Peyer's patch (tissue), 4 donors: ENCODE measurements around the gene DNMT3A. TPM values are rescaled to one million over a fixed set of nuclear protein-coding genes. Genes with fewer than 3 reads are reported as not detected.
"Not testable (repeated sequence)": the region's sequence is repeated elsewhere in the genome, so short reads cannot be mapped to it uniquely, and the experiment has no call there.

Source experiments
- DNase-seq, 3 donors: peaks; one replicate each; pipeline ENCODE4 v3.0.0-alpha.2; 2017 to 2019
- H3K27ac ChIP-seq, 4 donors: fragments of 200-600 bp; sonication (generic); one replicate each; pipeline ENCODE4 v1.5.1; 2016 to 2019
- H3K27me3 ChIP-seq, 2 donors: fragments of 200-600 bp; sonication (generic); one replicate each; pipeline ENCODE4 v1.5.1; 2019
- H3K36me3 ChIP-seq, 3 donors: fragments of 200-600 bp; sonication (generic); one replicate each; pipeline ENCODE4 v1.5.1; 2016 to 2019
- H3K4me1 ChIP-seq, 4 donors: fragments of 200-600 bp; sonication (generic); one replicate each; pipeline ENCODE4 v1.5.1; 2016 to 2019
- H3K4me3 ChIP-seq, 4 donors: fragments of 200-600 bp; sonication (generic); 1 replicate in 3 of 4; 2 replicates in 1 of 4; pipeline ENCODE4 v1.5.1; 2016 to 2019; ENCODE audit warnings: mild to moderate bottlenecking in 1 of 4
- H3K9me3 ChIP-seq, 4 donors: fragments of 200-600 bp; sonication (generic); one replicate each; pipeline ENCODE4 v1.5.1; 2016 to 2019; ENCODE audit warnings: mild to moderate bottlenecking in 1 of 4
- POLR2A ChIP-seq, 2 donors: fragments of 450-650 bp; IDR thresholded peaks; one replicate each; pipeline ENCODE4 v1.5.1; 2017; ENCODE audit warnings: antibody characterized with exemption in 2 of 2, mild to moderate bottlenecking in 2 of 2, moderate library complexity in 2 of 2
- total RNA-seq, 4 donors: library from RNA; depleted of rRNA; stranded (reverse); fragments of >200 nt; gene quantifications; one replicate each; pipeline ENCODE4 v1.1.0, GENCODE V29; 2016
- TF ChIP-seq, protein P1 (sequence below), 6 experiments: fragments of 450-650 bp in 4 of 6; fragments of 200-600 bp in 2 of 6; sonication (generic) in 1 of 6; IDR thresholded peaks; one replicate each; pipeline ENCODE4 v1.5.1; 2017 to 2019; ENCODE audit warnings: antibody characterized with exemption in 6 of 6, mild to moderate bottlenecking in 3 of 6, moderate library complexity in 1 of 6

Gene DNMT3A
- total RNA-seq, 4 donors from 2014 or later: 10.7 to 126 (median 27.7) TPM

DNA sequence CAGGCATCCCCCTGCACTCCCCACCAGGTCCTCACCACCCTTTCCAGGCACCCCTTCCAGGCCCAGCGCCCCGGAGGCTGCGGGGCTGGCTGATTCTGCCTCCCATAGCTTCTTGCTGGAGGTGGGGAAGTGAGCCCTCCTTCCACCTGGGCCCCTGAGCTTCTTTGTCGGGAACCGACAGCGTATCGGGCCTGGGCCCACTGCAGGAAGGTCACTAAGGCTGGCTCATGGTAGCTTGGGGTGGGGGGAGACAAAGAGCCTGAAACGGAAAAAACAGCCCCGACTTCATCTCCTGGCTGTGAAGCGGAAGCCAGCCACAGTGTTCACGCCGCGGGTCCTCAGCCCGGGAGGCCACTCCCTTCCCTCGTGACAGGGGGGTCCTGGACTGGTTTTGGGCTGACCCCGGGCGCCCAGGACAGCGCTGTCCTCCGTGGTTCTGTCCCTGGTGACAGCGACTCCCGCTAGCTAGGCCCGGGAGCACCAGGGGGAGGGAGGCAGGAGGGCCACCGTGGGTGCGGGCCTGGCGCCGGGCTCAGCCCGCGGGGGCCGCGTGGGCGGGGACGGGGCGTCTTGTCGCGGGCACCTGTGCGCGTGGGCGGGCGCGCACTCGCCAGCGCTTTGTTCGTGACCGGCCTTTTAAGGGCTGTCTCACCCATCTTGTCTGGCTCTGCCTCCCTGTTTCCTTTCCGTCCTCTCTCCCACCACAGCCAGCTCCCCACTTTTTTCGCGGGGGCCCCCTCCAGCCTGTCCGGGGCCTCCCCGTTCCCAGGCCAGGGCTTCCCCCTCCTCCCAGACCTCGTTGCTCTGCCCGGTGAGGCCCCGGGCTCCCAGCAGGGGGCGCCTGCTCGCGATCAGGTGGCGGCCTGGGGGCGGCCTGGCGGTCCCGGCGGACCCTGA is 64.9 kb downstream of the DNMT3A start:
- peaks cover 0 to 4% (median 0%) of the 10 kb centered on the region in 3 donors for H3K36me3 ChIP-seq
- peak; percentile 62 to 80 (median 73) for DNase-seq
- peak overlapping the region; percentile 82 to 90 (median 85) for H3K27ac ChIP-seq
- no peaks in the 10 kb centered on the region for H3K27me3 ChIP-seq
- H3K4me1 ChIP-seq: peaks cover 0 to 54% (median 40%) of the 10 kb centered on the region in 4 donors
- H3K9me3 ChIP-seq: no peaks in the 10 kb centered on the region
- peak overlapping the region; percentile 36 to 48 (median 46) for H3K4me3 ChIP-seq
- TF ChIP-seq POLR2A (IDR thresholded peaks at IDR 0.05): no peak
- TF ChIP-seq, protein P1, sequence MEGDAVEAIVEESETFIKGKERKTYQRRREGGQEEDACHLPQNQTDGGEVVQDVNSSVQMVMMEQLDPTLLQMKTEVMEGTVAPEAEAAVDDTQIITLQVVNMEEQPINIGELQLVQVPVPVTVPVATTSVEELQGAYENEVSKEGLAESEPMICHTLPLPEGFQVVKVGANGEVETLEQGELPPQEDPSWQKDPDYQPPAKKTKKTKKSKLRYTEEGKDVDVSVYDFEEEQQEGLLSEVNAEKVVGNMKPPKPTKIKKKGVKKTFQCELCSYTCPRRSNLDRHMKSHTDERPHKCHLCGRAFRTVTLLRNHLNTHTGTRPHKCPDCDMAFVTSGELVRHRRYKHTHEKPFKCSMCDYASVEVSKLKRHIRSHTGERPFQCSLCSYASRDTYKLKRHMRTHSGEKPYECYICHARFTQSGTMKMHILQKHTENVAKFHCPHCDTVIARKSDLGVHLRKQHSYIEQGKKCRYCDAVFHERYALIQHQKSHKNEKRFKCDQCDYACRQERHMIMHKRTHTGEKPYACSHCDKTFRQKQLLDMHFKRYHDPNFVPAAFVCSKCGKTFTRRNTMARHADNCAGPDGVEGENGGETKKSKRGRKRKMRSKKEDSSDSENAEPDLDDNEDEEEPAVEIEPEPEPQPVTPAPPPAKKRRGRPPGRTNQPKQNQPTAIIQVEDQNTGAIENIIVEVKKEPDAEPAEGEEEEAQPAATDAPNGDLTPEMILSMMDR (IDR thresholded peaks at IDR 0.05): peak; percentile 53 to 89 (median 69)

DNA sequence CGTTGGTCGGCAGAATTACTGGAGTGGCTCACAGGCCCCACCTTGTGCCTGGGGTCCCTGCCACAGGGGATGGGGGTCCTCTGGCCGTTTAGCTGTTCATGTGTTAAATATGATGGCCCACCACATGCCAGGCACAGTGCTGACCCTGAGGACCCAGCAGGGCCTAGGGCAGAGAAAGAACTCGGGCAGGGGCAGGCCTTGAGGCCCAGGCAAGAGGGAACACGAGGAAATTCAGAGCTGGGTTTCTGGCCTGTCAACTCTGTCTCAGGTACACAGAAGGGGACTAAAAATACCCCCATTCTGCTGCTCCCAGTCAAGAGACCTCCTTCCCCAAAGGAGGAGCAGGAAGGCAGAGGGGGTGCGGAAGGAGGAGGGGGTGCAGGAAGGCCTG is 66.2 kb downstream of the DNMT3A start:
- no peaks in the 10 kb centered on the region for H3K27me3 ChIP-seq
- H3K9me3 ChIP-seq: no peaks in the 10 kb centered on the region
- H3K27ac ChIP-seq: peak overlapping the region; percentile 32 to 90 (median 85)
- no peaks in the 10 kb centered on the region for H3K36me3 ChIP-seq
- peaks cover 0 to 54% (median 40%) of the 10 kb centered on the region in 4 donors for H3K4me1 ChIP-seq
- no peak overlapping the region for H3K4me3 ChIP-seq
- TF ChIP-seq, protein P1 (IDR thresholded peaks at IDR 0.05): no peak
- TF ChIP-seq POLR2A (IDR thresholded peaks at IDR 0.05): no peak
- DNase-seq: no peak

DNA sequence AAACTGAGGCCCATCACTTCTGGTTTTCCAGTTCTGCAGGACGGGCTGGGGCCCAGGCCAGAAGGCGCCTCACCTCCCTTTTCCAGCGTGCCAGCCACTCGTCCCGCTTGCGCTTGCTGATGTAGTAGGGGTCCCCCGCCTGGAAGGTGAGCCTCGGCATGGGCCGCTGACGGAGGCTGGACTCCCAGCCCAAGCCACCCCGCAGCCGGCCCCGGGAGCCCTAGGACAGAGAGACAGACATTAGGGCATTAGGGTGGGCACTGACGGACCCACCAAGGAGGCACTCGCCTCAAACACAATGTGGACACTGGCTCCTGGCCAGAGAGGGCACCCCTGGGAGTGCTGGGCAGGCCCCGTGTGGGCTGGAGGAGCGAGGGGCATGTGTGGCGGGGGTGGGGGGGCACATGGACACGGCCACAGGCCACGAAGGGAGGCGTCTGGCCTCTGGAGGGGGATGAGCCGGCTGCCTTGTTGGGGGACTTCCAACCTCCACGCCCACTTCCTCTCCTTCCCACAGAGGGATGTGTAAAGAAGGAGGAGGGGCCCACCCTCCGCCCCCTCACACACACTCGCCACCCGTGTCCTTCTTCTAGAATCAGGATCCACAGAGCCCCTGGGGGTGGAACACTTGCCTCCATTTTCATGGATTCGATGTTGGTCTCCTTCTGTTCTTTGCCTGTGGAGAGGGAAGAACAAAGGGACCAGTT is 66.7 kb downstream of the DNMT3A start:
- H3K4me1 ChIP-seq: peaks cover 0 to 54% (median 40%) of the 10 kb centered on the region in 4 donors
- TF ChIP-seq POLR2A (IDR thresholded peaks at IDR 0.05): no peak
- TF ChIP-seq, protein P1 (IDR thresholded peaks at IDR 0.05): no peak
- peaks cover 0 to 3% (median 0%) of the 10 kb centered on the region in 3 donors for H3K36me3 ChIP-seq
- no peaks in the 10 kb centered on the region for H3K9me3 ChIP-seq
- H3K27me3 ChIP-seq: no peaks in the 10 kb centered on the region
- H3K4me3 ChIP-seq: no peak overlapping the region
- H3K27ac ChIP-seq: peak overlapping the region; percentile 32 to 90 (median 85)
- peak in 1 of 3 donors; percentile 63 for DNase-seq

DNA sequence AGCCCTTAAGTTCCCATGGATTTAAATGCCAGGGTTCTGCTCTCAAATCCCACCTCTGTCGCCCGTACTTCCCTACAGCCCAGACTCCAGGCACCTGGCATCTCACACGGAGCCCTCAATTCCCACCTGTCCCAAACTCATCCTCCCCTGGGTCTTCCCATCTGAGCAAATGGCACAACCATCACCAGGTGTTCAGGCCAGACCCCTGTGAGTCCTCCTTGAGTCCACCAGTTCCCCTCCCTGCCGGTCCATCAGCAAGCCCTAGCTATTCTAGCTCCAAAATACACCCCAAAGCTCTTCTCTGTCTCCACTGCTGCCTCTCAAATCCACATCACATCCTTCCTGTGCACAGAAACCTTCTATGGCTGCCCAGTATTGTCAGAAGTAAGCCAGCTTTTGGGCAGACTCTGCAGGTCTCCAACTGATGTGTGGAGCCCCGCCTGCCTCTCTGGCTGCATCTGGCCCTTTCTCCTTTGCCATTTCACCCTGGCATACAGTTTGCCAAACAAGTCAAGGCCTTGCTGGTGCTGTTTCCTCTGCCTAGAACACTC is 67.7 kb downstream of the DNMT3A start:
- Histone ChIP-seq H3K27ac (peak overlapping the region; percentile 71 to 90 (median 73)), H3K4me3 (no peak overlapping the region), H3K27me3 (no peaks in the 10 kb centered on the region), H3K9me3 (no peaks in the 10 kb centered on the region), H3K36me3 (peaks cover 0 to 11% (median 0%) of the 10 kb centered on the region in 3 donors), H3K4me1 (peaks cover 0 to 46% (median 40%) of the 10 kb centered on the region in 4 donors)
- TF ChIP-seq POLR2A (IDR thresholded peaks at IDR 0.05): no peak
- DNase-seq: no peak

DNA sequence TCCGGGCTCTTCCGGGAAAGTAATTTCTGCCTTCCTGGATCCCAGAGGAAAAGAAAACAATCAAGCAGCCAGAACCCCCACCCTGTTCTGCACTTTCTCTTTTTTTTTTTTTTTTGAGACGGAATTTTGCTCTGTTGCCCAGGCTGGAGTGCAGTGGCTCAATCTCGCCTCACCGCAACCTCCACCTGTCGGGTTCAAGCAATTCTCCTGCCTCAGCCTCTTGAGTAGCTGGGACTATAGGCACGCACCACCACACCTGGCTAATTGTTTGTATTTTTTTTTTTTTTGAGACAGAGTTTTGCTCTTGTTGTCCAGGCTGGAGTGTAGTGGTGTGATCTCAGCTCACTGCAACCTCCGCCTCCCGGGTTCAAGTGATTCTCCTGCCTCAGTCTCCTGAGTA is 69.0 kb downstream of the DNMT3A start:
- not testable (repeated sequence) for H3K4me3 ChIP-seq, H3K9me3 ChIP-seq, H3K27me3 ChIP-seq, DNase-seq
- Histone ChIP-seq H3K36me3 (peaks cover 0 to 21% (median 0%) of the 10 kb centered on the region in 3 donors), H3K27ac (peak overlapping the region in 3 of 4 donors; percentile 72 to 90 (median 74)), H3K4me1 (peaks cover 0 to 43% (median 34%) of the 10 kb centered on the region in 4 donors)

DNA sequence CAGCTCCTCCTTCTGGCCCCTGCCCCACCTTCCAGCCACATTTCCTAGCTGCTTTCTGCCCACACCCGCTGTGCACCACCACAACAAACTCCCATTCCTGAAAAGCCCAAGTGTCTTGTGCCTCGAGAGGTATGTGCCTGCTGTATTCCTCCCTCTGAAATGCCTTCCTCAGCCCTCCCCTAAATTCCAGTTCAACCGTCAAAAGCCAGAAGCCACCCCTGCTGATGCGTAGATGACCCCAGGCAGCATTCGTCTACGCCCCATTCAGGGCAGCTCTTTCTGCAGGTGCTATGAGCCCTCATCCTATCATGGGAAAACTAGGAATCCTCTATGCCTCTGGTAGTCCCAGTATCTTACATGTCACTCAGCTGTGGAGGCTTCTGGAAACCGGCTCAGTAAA is 71.7 kb downstream of the DNMT3A start:
- Histone ChIP-seq H3K27ac (no peak overlapping the region), H3K36me3 (peaks cover 0 to 21% (median 0%) of the 10 kb centered on the region in 3 donors), H3K4me3 (no peak overlapping the region), H3K4me1 (peaks cover 0 to 18% (median 14%) of the 10 kb centered on the region in 4 donors), H3K9me3 (no peaks in the 10 kb centered on the region), H3K27me3 (no peaks in the 10 kb centered on the region)
- no peak for DNase-seq
- TF ChIP-seq POLR2A (IDR thresholded peaks at IDR 0.05): no peak
- TF ChIP-seq, protein P1 (IDR thresholded peaks at IDR 0.05): no peak
